Measurements from ENCODE around the gene TAS2R40. TPM values are rescaled to one million over a fixed set of nuclear protein-coding genes. Genes with fewer than 3 reads are reported as not detected.

Gene TAS2R40
- polyA plus RNA-seq, 1 of the 3 experiments (the other 2 are of a cell fraction), result not detected

GRCh38 chr7:143255564-143255963, 33.7 kb downstream of the TAS2R40 start:
- TF ChIP-seq GATA2 (CRISPR knock-in tag; IDR thresholded peaks at IDR 0.05), result no peak
- TF ChIP-seq, protein P1, sequence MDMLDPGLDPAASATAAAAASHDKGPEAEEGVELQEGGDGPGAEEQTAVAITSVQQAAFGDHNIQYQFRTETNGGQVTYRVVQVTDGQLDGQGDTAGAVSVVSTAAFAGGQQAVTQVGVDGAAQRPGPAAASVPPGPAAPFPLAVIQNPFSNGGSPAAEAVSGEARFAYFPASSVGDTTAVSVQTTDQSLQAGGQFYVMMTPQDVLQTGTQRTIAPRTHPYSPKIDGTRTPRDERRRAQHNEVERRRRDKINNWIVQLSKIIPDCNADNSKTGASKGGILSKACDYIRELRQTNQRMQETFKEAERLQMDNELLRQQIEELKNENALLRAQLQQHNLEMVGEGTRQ (IDR thresholded peaks at IDR 0.05; ENCODE audit: borderline replicate concordance, low read depth, low read length), result no peak
- no peak for TF ChIP-seq IRF3 (IDR thresholded peaks at IDR 0.05; ENCODE audit: low read depth, low read length)
- TF ChIP-seq, protein P2, sequence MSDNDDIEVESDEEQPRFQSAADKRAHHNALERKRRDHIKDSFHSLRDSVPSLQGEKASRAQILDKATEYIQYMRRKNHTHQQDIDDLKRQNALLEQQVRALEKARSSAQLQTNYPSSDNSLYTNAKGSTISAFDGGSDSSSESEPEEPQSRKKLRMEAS (IDR thresholded peaks at IDR 0.05; ENCODE audit: low read depth), result no peak
- no peak for TF ChIP-seq TCF12 (IDR thresholded peaks at IDR 0.05)
- Histone ChIP-seq H3K9me2 (no peaks in the 10 kb centered on the region), H3K9me3 (peaks cover 11% of the 10 kb centered on the region; the same call in 1 of the 2 replicates), H3F3A (replicated peaks; ENCODE audit: insufficient read depth) (no peaks in the 10 kb centered on the region), H4K20me1 (ENCODE audit: insufficient read depth) (no peaks in the 10 kb centered on the region), H3K4me1 (ENCODE audit: control insufficient read depth in 1 of 2, insufficient read depth in 2 of 2, low read depth in 1 of 2, low read length in 1 of 2) (no peaks in the 10 kb centered on the region), H3K9ac (no peak overlapping the region), H3K27me3 (ENCODE audit: insufficient read depth) (no peaks in the 10 kb centered on the region), H3K79me2 (ENCODE audit: insufficient read depth) (no peaks in the 10 kb centered on the region), H3K4me2 (no peak overlapping the region), H3K4me3 (ENCODE audit: low read depth in 2 of 2, low read length in 1 of 2) (no peak overlapping the region), H2AFZ (ENCODE audit: low read depth) (no peak overlapping the region), H3K27ac (ENCODE audit: low read depth in 2 of 2, low read length in 1 of 2) (no peak overlapping the region), H3K36me3 (replicated peaks in 1 of 2; ENCODE audit: control insufficient read depth in 1 of 2, insufficient read depth in 2 of 2, low read length in 1 of 2) (no peaks in the 10 kb centered on the region)
- ChIA-PET POLR2A (no interaction called here), CTCF (interaction anchor here (1.1 to 2.5 kb wide), 6 partner anchors 11 to 160 kb away, joined by 3 to 12 read pairs (median 4); no protein-coding TSS in a partner anchor)
- DNase-seq, result no peak
- WGBS (ENCODE audit: low lambda C conversion rate), result 56% methylated on average over 3 of the region's 3 CpGs

DNA sequence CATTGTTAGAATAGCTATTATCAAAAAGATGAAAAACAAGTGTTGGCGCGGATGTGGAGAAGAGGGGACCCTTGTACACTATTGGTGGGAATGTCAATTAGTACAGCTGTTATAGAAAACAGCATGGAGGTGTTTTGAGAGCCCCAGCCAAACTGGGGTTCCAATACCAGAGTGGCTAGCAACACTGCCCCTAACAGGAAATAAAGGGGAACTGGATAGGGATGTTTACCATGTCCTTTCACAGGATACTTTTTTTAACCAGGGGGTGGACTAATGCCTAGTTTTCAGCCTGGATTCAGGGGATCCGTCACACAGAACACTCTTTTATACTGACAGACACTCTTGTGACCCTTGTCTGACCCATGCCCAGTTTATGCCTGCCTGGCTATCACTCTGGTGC, 34.5 kb downstream of the TAS2R40 start:
- POLR2A ChIA-PET, result no interaction called here
- H3K9me3 ChIP-seq, result peaks cover 11% of the 10 kb centered on the region; the same call in 1 of the 2 replicates
- H3K9me2 ChIP-seq, result no peaks in the 10 kb centered on the region
- DNase-seq, result no peak
- CTCF ChIA-PET, result interaction anchor here (0.6 to 2.5 kb wide), 4 partner anchors 13 to 124 kb away, joined by 3 to 12 read pairs (median 4); no protein-coding TSS in a partner anchor
- H3F3A ChIP-seq (replicated peaks; ENCODE audit: insufficient read depth), result no peaks in the 10 kb centered on the region
- peak; percentile 21; the same call in 1 of the 2 replicates for TF ChIP-seq CTCF (IDR thresholded peaks at IDR 0.05)
- TF ChIP-seq RFX5 (IDR thresholded peaks at IDR 0.05; ENCODE audit: low read length), result no peak
- H3K4me2 ChIP-seq, result no peak overlapping the region
- no peak overlapping the region for H3K4me3 ChIP-seq (ENCODE audit: low read depth in 2 of 2, low read length in 1 of 2)
- no peak overlapping the region for H2AFZ ChIP-seq (ENCODE audit: low read depth)
- no peak overlapping the region for H3K27ac ChIP-seq (ENCODE audit: low read depth in 2 of 2, low read length in 1 of 2)
- no peaks in the 10 kb centered on the region for H4K20me1 ChIP-seq (ENCODE audit: insufficient read depth)
- no peaks in the 10 kb centered on the region for H3K79me2 ChIP-seq (ENCODE audit: insufficient read depth)
- no peaks in the 10 kb centered on the region for H3K36me3 ChIP-seq (replicated peaks in 1 of 2; ENCODE audit: control insufficient read depth in 1 of 2, insufficient read depth in 2 of 2, low read length in 1 of 2)
- no peaks in the 10 kb centered on the region for H3K27me3 ChIP-seq (ENCODE audit: insufficient read depth)
- 71% methylated on average over 3 of the region's 3 CpGs for WGBS (ENCODE audit: low lambda C conversion rate)
- no peaks in the 10 kb centered on the region for H3K4me1 ChIP-seq (ENCODE audit: control insufficient read depth in 1 of 2, insufficient read depth in 2 of 2, low read depth in 1 of 2, low read length in 1 of 2)
- H3K9ac ChIP-seq, result no peak overlapping the region

Data from SK-N-SH (cell line).